Measurements from ENCODE around the gene ZMAT5.

The ZMAT5 gene

GRCh38 chr22:29747832-29748231 is 19.0 kb downstream of the ZMAT5 start:
- Histone ChIP-seq H3K27ac (ENCODE audit: low read length) (no peak overlapping the region), H3K9me3 (ENCODE audit: insufficient read depth, low read length, severe bottlenecking) (no peaks in the 10 kb centered on the region), H3K4me1 (ENCODE audit: insufficient read depth, low read length) (no peaks in the 10 kb centered on the region), H4K20me1 (ENCODE audit: insufficient read depth, low read length) (no peaks in the 10 kb centered on the region), H3K27me3 (ENCODE audit: insufficient read depth, low read length, poor library complexity) (no peaks in the 10 kb centered on the region), H2AFZ (ENCODE audit: low read depth, low read length) (no peak overlapping the region), H3K4me3 (ENCODE audit: low read depth in 1 of 2, low read length in 2 of 2) (no peak overlapping the region), H3K4me2 (ENCODE audit: insufficient read depth, low read length) (no peak overlapping the region), H3K9ac (ENCODE audit: low read depth, low read length) (no peak overlapping the region), H3K79me2 (ENCODE audit: insufficient read depth, low read length) (no peaks in the 10 kb centered on the region), H3K36me3 (ENCODE audit: insufficient read depth, low read length) (peaks cover 35% of the 10 kb centered on the region)
- TF ChIP-seq EZH2 (IDR thresholded peaks at IDR 0.05; ENCODE audit: borderline replicate concordance, low read depth, low read length, severe bottlenecking) (no peak), CTCF (IDR thresholded peaks at IDR 0.05; ENCODE audit: borderline replicate concordance, extremely low read depth, low read length, poor library complexity, severe bottlenecking) (no peak)
- DNase-seq = no peak
- no peak for ATAC-seq (ENCODE audit: insufficient read depth, low read depth)

GRCh38 chr22:29744902-29745301 is 21.9 kb downstream of the ZMAT5 start:
- DNase-seq = no peak
- Histone ChIP-seq H3K9ac (ENCODE audit: low read depth, low read length) (no peak overlapping the region), H3K9me3 (ENCODE audit: insufficient read depth, low read length, severe bottlenecking) (no peaks in the 10 kb centered on the region), H2AFZ (ENCODE audit: low read depth, low read length) (no peak overlapping the region), H4K20me1 (ENCODE audit: insufficient read depth, low read length) (no peaks in the 10 kb centered on the region; the same call in 1 of the 2 replicates), H3K27me3 (ENCODE audit: insufficient read depth, low read length, poor library complexity) (no peaks in the 10 kb centered on the region), H3K4me2 (ENCODE audit: insufficient read depth, low read length) (no peak overlapping the region), H3K27ac (ENCODE audit: low read length) (no peak overlapping the region), H3K79me2 (ENCODE audit: insufficient read depth, low read length) (no peaks in the 10 kb centered on the region), H3K36me3 (ENCODE audit: insufficient read depth, low read length) (peaks cover 49% of the 10 kb centered on the region), H3K4me1 (ENCODE audit: insufficient read depth, low read length) (no peaks in the 10 kb centered on the region), H3K4me3 (ENCODE audit: low read depth in 1 of 2, low read length in 2 of 2) (no peak overlapping the region)
- ATAC-seq (ENCODE audit: insufficient read depth, low read depth) = no peak
- no peak for TF ChIP-seq CTCF (IDR thresholded peaks at IDR 0.05; ENCODE audit: borderline replicate concordance, extremely low read depth, low read length, poor library complexity, severe bottlenecking)
- TF ChIP-seq EZH2 (IDR thresholded peaks at IDR 0.05; ENCODE audit: borderline replicate concordance, low read depth, low read length, severe bottlenecking) = no peak

GRCh38 chr22:29742326-29742725 is 24.5 kb downstream of the ZMAT5 start:
- Histone ChIP-seq H3K4me2 (ENCODE audit: insufficient read depth, low read length) (no peak overlapping the region), H3K27me3 (ENCODE audit: insufficient read depth, low read length, poor library complexity) (no peaks in the 10 kb centered on the region), H3K9ac (ENCODE audit: low read depth, low read length) (no peak overlapping the region), H3K79me2 (ENCODE audit: insufficient read depth, low read length) (no peaks in the 10 kb centered on the region), H2AFZ (ENCODE audit: low read depth, low read length) (no peak overlapping the region), H3K9me3 (ENCODE audit: insufficient read depth, low read length, severe bottlenecking) (no peaks in the 10 kb centered on the region), H3K27ac (ENCODE audit: low read length) (peak overlapping the region; percentile 44), H3K4me3 (ENCODE audit: low read depth in 1 of 2, low read length in 2 of 2) (no peak overlapping the region), H3K4me1 (ENCODE audit: insufficient read depth, low read length) (no peaks in the 10 kb centered on the region), H3K36me3 (ENCODE audit: insufficient read depth, low read length) (peaks cover 46% of the 10 kb centered on the region), H4K20me1 (ENCODE audit: insufficient read depth, low read length) (no peaks in the 10 kb centered on the region; the same call in none of the 2 replicates)
- TF ChIP-seq EZH2 (IDR thresholded peaks at IDR 0.05; ENCODE audit: borderline replicate concordance, low read depth, low read length, severe bottlenecking) (no peak), CTCF (IDR thresholded peaks at IDR 0.05; ENCODE audit: borderline replicate concordance, extremely low read depth, low read length, poor library complexity, severe bottlenecking) (no peak)
- peak; percentile 52; the same call in 2 of the 3 replicates for ATAC-seq (ENCODE audit: insufficient read depth, low read depth)
- peak; percentile 20 for DNase-seq

- Histone ChIP-seq H2AFZ (ENCODE audit: low read depth, low read length) (no peak overlapping the region), H3K9me3 (ENCODE audit: insufficient read depth, low read length, severe bottlenecking) (no peaks in the 10 kb centered on the region), H3K4me3 (ENCODE audit: low read depth in 1 of 2, low read length in 2 of 2) (no peak overlapping the region), H3K27ac (ENCODE audit: low read length) (peak overlapping the region; percentile 44), H4K20me1 (ENCODE audit: insufficient read depth, low read length) (no peaks in the 10 kb centered on the region; the same call in none of the 2 replicates), H3K79me2 (ENCODE audit: insufficient read depth, low read length) (no peaks in the 10 kb centered on the region), H3K4me1 (ENCODE audit: insufficient read depth, low read length) (no peaks in the 10 kb centered on the region), H3K4me2 (ENCODE audit: insufficient read depth, low read length) (no peak overlapping the region), H3K36me3 (ENCODE audit: insufficient read depth, low read length) (peaks cover 42% of the 10 kb centered on the region), H3K9ac (ENCODE audit: low read depth, low read length) (no peak overlapping the region), H3K27me3 (ENCODE audit: insufficient read depth, low read length, poor library complexity) (no peaks in the 10 kb centered on the region)
- TF ChIP-seq EZH2 (IDR thresholded peaks at IDR 0.05; ENCODE audit: borderline replicate concordance, low read depth, low read length, severe bottlenecking) = no peak
- ATAC-seq (ENCODE audit: insufficient read depth, low read depth) (no peak), DNase-seq (no peak)
Observed at GRCh38 chr22:29741926-29742325, 24.9 kb downstream of the ZMAT5 start.

Measured in DND-41 (cell line).